ENCODE results near the gene LSP1. TPM values are rescaled to one million over a fixed set of nuclear protein-coding genes. Genes with fewer than 3 reads are reported as not detected.

Gene LSP1
- total RNA-seq, 1 experiment from 2014 or later, result 0.90 TPM

DNA sequence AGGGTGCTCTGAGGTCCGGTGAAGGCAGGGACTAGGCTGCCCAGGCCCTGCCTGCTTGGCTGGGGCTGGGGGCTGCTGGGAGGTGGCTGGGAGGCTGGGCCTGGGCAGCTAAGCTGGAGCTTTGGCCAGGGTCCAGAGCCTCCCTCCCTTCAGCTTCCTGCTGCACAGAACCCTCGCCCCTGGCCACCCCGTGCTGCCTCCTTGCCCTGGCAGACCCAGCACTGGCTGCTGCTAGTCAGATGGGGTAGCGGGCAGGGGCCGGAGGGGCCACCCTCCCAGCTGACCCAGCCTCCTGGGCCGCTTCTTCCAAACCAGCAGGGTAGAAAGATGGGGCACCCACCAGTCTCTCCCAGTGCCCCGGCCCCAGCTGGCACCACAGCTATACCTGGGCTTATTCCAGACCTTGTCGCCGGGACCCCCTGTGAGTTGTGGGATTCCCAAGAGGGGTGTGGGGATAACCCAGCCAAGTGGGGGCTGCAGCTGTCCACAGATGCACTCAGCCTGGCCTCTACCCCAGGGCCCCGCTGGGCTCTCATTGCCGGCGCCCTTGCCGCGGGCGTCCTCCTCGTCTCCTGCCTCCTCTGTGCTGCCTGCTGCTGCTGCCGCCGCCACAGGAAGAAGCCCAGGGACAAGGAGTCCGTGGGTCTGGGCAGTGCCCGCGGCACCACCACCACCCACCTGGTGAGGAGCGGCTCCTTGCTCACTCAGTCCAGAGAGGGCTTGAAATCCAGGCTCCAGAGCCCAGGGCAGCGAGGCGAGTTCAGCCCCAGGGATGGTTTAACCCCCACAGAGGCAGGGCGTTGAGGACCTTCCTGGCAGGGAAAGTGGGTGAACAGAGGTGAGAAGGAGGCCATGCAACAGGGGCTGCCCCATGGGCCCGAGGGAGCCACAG, 17.9 kb upstream of the LSP1 start, which contains the start of gene SYT8:
Gene SYT8, plus strand, starts transcription at position 212 of the 892 bp plus-strand sequence. Its CDS starts 116 bp downstream, at position 328.
- no TSS peak for BruUV-seq (replicated peaks)
- H3K4me3 ChIP-seq (ENCODE audit: low read depth in 2 of 2, low read length in 2 of 2), result no peak within 1 kb of the TSS
- TF ChIP-seq, protein P1, sequence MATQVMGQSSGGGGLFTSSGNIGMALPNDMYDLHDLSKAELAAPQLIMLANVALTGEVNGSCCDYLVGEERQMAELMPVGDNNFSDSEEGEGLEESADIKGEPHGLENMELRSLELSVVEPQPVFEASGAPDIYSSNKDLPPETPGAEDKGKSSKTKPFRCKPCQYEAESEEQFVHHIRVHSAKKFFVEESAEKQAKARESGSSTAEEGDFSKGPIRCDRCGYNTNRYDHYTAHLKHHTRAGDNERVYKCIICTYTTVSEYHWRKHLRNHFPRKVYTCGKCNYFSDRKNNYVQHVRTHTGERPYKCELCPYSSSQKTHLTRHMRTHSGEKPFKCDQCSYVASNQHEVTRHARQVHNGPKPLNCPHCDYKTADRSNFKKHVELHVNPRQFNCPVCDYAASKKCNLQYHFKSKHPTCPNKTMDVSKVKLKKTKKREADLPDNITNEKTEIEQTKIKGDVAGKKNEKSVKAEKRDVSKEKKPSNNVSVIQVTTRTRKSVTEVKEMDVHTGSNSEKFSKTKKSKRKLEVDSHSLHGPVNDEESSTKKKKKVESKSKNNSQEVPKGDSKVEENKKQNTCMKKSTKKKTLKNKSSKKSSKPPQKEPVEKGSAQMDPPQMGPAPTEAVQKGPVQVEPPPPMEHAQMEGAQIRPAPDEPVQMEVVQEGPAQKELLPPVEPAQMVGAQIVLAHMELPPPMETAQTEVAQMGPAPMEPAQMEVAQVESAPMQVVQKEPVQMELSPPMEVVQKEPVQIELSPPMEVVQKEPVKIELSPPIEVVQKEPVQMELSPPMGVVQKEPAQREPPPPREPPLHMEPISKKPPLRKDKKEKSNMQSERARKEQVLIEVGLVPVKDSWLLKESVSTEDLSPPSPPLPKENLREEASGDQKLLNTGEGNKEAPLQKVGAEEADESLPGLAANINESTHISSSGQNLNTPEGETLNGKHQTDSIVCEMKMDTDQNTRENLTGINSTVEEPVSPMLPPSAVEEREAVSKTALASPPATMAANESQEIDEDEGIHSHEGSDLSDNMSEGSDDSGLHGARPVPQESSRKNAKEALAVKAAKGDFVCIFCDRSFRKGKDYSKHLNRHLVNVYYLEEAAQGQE (IDR thresholded peaks at IDR 0.05; ENCODE audit: insufficient read depth in 1 of 2, low read depth in 2 of 2, low read length in 1 of 2), result no peak
- TF ChIP-seq TCF7L2 (IDR thresholded peaks at IDR 0.05; ENCODE audit: low read depth, low read length) (no peak), POLR2AphosphoS5 (IDR thresholded peaks at IDR 0.05; ENCODE audit: low read depth, low read length) (no peak), CTCF (IDR thresholded peaks at IDR 0.05) (no peak), SIN3A (IDR thresholded peaks at IDR 0.05; ENCODE audit: borderline replicate concordance, insufficient read depth, low read depth, low read length) (no peak)
- in situ Hi-C loops (cut with HindIII; ENCODE audit: low pct_unique_long_range_greater_than_20kb, low sequenced_read_pairs), result no loop called here
- H3K4me1 ChIP-seq (ENCODE audit: control insufficient read depth, insufficient read depth, low read length), result peaks cover 64% of the 10 kb centered on the region
- H3K9me3 ChIP-seq (ENCODE audit: control insufficient read depth, insufficient read depth, low read depth, low read length), result no peaks in the 10 kb centered on the region
- CTCF ChIA-PET, result interaction anchor here (0.7 to 7.7 kb wide), 7 partner anchors 31 to 182 kb away, joined by 3 to 168 read pairs (median 4); no protein-coding TSS in a partner anchor
- intact Hi-C loops (cut with micrococcal nuclease; ENCODE audit: unreplicated experiment), result loop anchor here (5.0 kb wide), 1 partner anchor 73 kb away; the partner anchor contains the start of gene CTSD
- ATAC-seq (no peak), DNase-seq (ENCODE audit: low read depth, low spot score) (no peak)
- H3K27ac ChIP-seq (ENCODE audit: low read length), result peak within 1 kb of the TSS; percentile 99
- POLR2A ChIA-PET, result no interaction called here
- no peaks in the 10 kb centered on the region for H3K36me3 ChIP-seq (ENCODE audit: control insufficient read depth, insufficient read depth, low read length)
- no peaks in the 10 kb centered on the region for H3K27me3 ChIP-seq (ENCODE audit: control insufficient read depth, insufficient read depth, low read length)

GRCh38 chr11:1835671-1836010, 17.2 kb upstream of the LSP1 start:
- Histone ChIP-seq H3K36me3 (ENCODE audit: control insufficient read depth, insufficient read depth, low read length) (no peaks in the 10 kb centered on the region), H3K9me3 (ENCODE audit: control insufficient read depth, insufficient read depth, low read depth, low read length) (no peaks in the 10 kb centered on the region), H3K4me3 (ENCODE audit: low read depth in 2 of 2, low read length in 2 of 2) (no peak overlapping the region), H3K4me1 (ENCODE audit: control insufficient read depth, insufficient read depth, low read length) (peaks cover 58% of the 10 kb centered on the region), H3K27ac (ENCODE audit: low read length) (peak overlapping the region; percentile 59; the same call in 1 of the 2 replicates), H3K27me3 (ENCODE audit: control insufficient read depth, insufficient read depth, low read length) (no peaks in the 10 kb centered on the region)
- in situ Hi-C loops (cut with HindIII; ENCODE audit: low pct_unique_long_range_greater_than_20kb, low sequenced_read_pairs) (no loop called here), intact Hi-C loops (cut with micrococcal nuclease; ENCODE audit: unreplicated experiment) (no loop called here)
- DNase-seq (ENCODE audit: low read depth, low spot score), result no peak
- ChIA-PET CTCF (interaction anchor here (1.0 to 1.6 kb wide), 3 partner anchors 41 to 316 kb away, joined by 4 to 12 read pairs (median 4); no protein-coding TSS in a partner anchor), POLR2A (no interaction called here)
- no peak for TF ChIP-seq POLR2AphosphoS5 (IDR thresholded peaks at IDR 0.05; ENCODE audit: low read depth, low read length)
- no peak for TF ChIP-seq TCF7L2 (IDR thresholded peaks at IDR 0.05; ENCODE audit: low read depth, low read length)
- no TSS peak for BruUV-seq (replicated peaks)
- ATAC-seq, result no peak

Data from Panc1 (cell line).